H1 (cell line): ENCODE results near the gene PHLPP2. TPM values are rescaled to one million over a fixed set of nuclear protein-coding genes. Genes with fewer than 3 reads are reported as not detected.
A peak's percentile ranks its signal among the peaks of the same experiment; 100 is the strongest.

Experiments used
- ATF2 ChIP-seq: IDR thresholded peaks from 2 replicates; pipeline ENCODE4 v1.6.1; 2012; ENCODE audit warnings: low read length, inconsistent platforms
- CBX8 ChIP-seq: fragments of 300-800, 300-1000 bp; sonication (generic); IDR thresholded peaks from 2 replicates; pipeline ENCODE4 v1.7.1; 2016; ENCODE audit warnings: low read depth, low read length, borderline replicate concordance
- CHD7 ChIP-seq: fragments of 300-600 bp; sonication (generic); IDR thresholded peaks from 2 replicates; pipeline ENCODE4 v1.7.1; 2012; ENCODE audit warnings: low read length, moderate library complexity, mild to moderate bottlenecking, inconsistent platforms; ENCODE audit not compliant: insufficient replicate concordance
- EZH2 ChIP-seq: fragments of 200-600 bp; sonication (generic); IDR thresholded peaks from 2 replicates; pipeline ENCODE4 v1.7.1; 2012; ENCODE audit warnings: low read depth, mild to moderate bottlenecking, moderate library complexity, low read length, inconsistent platforms; ENCODE audit not compliant: severe bottlenecking
- RAD21 ChIP-seq, 2 experiments: IDR thresholded peaks in 1 of 2; conservative IDR thresholded peaks in 1 of 2; 2 replicates each; pipeline ENCODE4 v1.6.1; 2011; ENCODE audit warnings: low read depth in 2 of 2, low read length in 2 of 2, improper control_type of control experiment in 1 of 2, inconsistent platforms in 1 of 2, mild to moderate bottlenecking in 1 of 2, moderate library complexity in 1 of 2
- SP4 ChIP-seq: IDR thresholded peaks from 2 replicates; pipeline ENCODE4 v1.6.1; 2012; ENCODE audit warnings: low read length, inconsistent platforms
- TBP ChIP-seq: IDR thresholded peaks from 2 replicates; pipeline ENCODE4 v1.6.1; 2011; ENCODE audit warnings: low read depth, low read length, improper control_type of control experiment
- polyA plus RNA-seq, 7 experiments: library from polyadenylated mRNA; depleted of rRNA in 3 of 7; stranded (reverse) in 5 of 7; unstranded in 2 of 7; fragments of >200 nt in 5 of 7; fragments of 200-250 nt in 2 of 7; gene quantifications; 1 replicate in 5 of 7; 2 replicates in 1 of 7; 4 replicates in 1 of 7; pipeline versions ENCODE4 v1.2.1 to v1.2.3, GENCODE V29; 2011 to 2013; ENCODE audit warnings: missing spikeins in 2 of 7, mixed read lengths in 2 of 7
- total RNA-seq: library from RNA; stranded (reverse); fragmentation: NEBNext Ultra II Directional; extraction: Animal tissue kit (Norgen Biotek cat#: 25700); gene quantifications from 2 replicates; pipeline ENCODE4 v1.2.1, GENCODE V29; 2021
- TF ChIP-seq, protein P1 (sequence below): IDR thresholded peaks from 2 replicates; pipeline ENCODE4 v1.6.1; 2011; ENCODE audit warnings: low read depth, mild to moderate bottlenecking, low read length; ENCODE audit not compliant: insufficient read depth

Gene PHLPP2
- total and polyA plus RNA-seq, 2 of the 8 experiments (the other 6 are each of a cell fraction or from before 2014, with no cell fraction given): 7.3 to 12.9 TPM

DNA sequence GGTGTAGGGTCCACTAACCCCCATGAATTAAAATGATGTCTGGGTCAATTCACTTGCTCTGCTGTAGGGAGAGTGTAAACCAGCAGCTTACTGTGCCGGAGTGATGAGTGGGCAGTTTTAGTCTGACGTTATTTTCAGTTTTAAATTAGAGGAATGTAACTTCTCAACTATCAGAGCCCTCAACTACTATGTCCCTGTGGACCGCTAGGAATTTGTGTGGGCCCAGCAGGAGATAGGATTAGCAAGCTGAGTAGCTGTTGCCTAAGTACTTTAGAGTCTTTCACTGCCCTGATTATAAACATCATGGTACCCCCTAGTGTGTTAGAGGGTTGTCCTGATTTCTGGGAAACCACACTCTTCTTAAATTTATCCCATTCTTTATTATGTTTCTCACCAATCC is 87.1 kb downstream of the PHLPP2 start (continued):
- TF ChIP-seq CHD7: peak; percentile 61
- TF ChIP-seq EZH2: no peak
- TF ChIP-seq ATF2: 0 out of 2 replicates have a peak, but pooled peaks have one; percentile 77
- TF ChIP-seq CBX8: no peak
- no peak for TF ChIP-seq SP4
- TF ChIP-seq RAD21 (IDR thresholded peaks at IDR 0.05 in 1 of 2, conservative IDR thresholded peaks at IDR 0.05 in 1 of 2; ENCODE audit: low read depth in 2 of 2, low read length in 2 of 2): no peak
- TF ChIP-seq TBP: no peak
- TF ChIP-seq, protein P1, sequence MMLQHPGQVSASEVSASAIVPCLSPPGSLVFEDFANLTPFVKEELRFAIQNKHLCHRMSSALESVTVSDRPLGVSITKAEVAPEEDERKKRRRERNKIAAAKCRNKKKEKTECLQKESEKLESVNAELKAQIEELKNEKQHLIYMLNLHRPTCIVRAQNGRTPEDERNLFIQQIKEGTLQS: no peak
